ENCODE measurements around the gene YWHAH. TPM values are rescaled to one million over a fixed set of nuclear protein-coding genes. Genes with fewer than 3 reads are reported as not detected.

The YWHAH gene
- 87.6 and 116 TPM in 2 replicates for total RNA-seq

GRCh38 chr22:31943978-31944699 is at the start of gene YWHAH:
TSS of gene YWHAH (plus strand) at chr22:31944535. CDS start at chr22:31944734, 199 bp downstream.

Other genes starting within 250 kb of the YWHAH start
- gene PRR14L, start 194.4 kb upstream of the YWHAH start, total RNA-seq: 6.7 and 15.7 TPM in 2 replicates
- 2.8 and 8.1 TPM in 2 replicates for gene DEPDC5, start 190.5 kb upstream of the YWHAH start, total RNA-seq
- gene SLC5A1, start 98.7 kb downstream of the YWHAH start, total RNA-seq: not detected in 2 replicates
- gene C22orf42, start 214.8 kb downstream of the YWHAH start, total RNA-seq: not detected in 2 replicates

All from pericardium fibroblast (primary cell).